Stimulated activated CD4-positive, alpha-beta T cell treated with anti-CD3 and anti-CD28 coated beads, Interleukin-4, amount 100 ng/mL, for 4 hours (primary cell): ENCODE data around the gene SENP2.
"Not testable (repeated sequence)": the region's sequence is repeated elsewhere in the genome, so short reads cannot be mapped to it uniquely, and the experiment has no call there.

ENCODE experiments used
- DNase-seq, 2 experiments: peaks; one replicate each; pipeline ENCODE4 v3.0.0-alpha.2; 2020

SENP2 gene

DNA sequence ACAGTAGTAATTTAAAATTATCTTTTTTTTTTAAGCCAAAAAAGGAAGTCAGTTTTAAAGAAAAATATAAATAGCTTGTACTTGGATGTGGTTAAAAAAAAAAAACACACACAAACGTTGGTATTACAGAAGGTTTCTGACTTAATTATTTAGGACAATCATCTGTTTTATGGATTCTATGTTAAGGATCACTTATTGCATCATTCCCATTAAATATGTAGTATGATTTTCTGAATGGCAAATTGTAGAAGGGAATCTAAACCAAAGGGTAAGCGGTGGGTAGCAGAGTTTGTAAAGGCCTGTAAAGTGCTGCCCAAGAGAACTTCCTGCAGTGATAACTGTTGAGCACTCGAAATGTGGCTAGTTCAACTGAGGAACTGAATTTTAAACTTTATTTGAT, 8.0 kb downstream of the SENP2 start:
- DNase-seq = no peak

DNA sequence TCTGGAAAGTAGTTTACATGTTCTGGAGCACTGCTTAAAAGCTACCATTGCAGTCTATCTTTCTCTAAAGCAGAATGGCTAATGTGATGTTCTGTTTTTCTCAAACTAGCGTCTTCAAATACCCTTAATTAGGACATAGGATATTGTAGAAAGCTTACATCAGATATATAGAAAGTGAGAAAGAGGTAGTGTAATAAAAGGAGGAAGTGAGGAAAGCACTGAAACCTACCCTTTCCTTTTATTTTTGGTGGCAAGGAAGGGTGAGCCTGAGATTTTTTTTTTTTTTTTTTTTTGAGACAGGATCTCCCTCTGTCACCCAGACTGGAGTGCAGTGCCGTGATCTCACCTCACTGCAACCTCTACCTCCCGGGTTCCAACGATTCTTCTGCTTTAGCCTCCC, 9.4 kb downstream of the SENP2 start:
- DNase-seq = no peak

DNA sequence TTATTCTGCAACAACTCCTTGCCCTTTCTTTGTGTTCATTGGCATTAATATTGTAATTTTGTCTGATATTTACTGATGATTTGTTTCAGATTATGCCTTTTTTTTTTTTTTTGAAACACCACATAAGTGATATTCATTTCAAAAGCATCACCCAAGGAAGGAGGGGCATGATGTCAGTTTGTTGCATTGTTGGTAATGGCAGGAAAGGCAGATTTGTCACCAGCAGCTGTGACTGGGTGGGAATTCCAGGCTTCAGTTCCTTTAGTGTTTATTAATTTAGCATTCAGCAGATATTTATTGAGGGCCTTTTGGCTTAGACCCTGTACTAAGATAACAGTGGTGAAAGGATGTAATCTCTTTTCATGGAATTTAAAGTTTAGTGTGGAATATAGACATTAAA, 19.5 kb downstream of the SENP2 start:
- no peak for DNase-seq

DNA sequence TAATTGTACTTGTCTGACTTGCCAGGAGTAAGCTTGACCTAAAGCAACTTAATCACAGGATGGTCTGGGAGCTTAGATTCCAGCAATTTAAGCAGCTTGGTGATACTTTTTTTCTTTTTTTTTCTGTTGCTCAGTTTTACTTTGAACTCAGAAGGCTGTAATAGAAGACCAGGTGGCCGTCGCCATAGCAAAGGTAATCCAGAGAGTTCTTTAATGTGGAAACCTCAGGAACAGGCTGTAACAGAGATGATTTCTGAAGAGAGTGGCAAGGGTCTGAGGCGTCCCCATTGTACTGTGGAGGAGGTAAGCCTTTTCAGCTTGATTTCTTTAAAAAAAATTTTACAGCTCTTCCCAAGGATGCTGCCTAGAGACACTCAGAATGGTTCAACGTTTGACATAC, 20.1 kb downstream of the SENP2 start:
- no peak for DNase-seq

DNA sequence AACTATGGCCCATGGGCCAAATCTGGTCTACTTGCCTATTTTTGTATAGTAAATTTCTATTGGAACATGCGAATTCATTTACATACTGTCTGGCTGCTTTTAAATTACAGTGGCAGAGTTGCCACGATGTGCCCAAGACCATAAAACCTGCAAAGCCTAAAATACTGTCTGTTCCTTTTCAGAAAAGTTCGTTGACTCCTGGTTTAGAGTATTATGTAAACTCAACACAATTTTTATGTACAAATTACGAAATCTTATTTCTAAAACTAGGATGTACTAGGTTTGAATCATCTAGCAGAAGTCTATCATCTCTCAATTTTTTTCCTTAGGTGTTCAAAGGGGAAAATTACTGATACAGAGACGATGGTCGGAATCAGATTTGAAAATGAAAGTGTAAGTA, 26.9 kb downstream of the SENP2 start:
- DNase-seq = no peak

DNA sequence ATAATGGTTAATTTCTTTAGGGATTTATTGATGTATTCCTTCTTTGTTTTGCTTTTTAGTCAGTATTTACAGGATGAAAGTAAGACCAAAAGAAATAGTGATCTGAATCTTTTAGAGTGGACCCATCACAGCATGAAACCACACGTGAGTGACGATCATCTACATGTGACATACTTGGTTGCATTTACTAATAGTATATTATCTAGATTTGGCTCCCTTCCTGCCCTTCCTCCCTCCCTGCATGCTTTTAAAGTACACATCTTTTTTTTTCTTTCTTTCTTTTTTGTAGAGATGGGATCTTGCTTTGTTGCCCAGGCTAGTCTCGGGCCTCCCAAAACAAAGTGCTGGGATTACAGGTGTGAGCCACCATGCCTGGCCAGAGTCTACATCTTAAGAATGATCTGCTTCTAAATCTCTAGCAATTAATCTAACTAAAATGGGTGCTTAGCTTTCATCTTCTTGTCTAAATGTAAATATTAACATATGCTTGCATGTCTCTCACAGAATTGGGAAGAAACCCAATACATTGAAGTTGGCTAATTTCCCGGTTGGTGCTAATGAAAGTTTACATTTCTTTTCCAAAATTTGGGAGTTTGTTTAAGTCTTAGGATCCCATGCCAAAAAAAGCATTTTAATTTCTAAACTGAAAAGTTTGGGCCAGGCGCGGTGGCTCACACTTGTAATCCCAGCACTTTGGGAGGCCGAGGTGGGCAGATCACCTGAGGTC, 38.0 kb downstream of the SENP2 start:
- no peak for DNase-seq

DNA sequence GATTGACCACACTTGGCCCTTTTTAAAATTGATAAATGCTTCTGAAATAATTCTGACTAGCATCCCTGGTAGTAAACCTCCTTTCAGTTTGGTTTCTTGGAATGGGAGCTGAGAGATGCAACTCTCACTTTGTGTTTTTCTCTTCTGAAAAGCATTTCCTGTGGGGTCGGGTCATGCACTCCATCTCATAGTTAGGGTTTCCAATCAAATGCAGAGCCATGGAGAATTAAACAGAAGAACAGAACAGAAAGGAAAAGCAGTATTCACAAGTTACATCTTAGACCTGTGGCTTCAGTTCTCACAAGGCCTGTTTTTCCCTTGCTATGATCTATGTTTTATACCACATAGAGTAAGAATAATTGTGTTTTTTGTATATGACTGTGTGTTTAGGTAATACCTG, 39.7 kb downstream of the SENP2 start:
- DNase-seq = no peak

DNA sequence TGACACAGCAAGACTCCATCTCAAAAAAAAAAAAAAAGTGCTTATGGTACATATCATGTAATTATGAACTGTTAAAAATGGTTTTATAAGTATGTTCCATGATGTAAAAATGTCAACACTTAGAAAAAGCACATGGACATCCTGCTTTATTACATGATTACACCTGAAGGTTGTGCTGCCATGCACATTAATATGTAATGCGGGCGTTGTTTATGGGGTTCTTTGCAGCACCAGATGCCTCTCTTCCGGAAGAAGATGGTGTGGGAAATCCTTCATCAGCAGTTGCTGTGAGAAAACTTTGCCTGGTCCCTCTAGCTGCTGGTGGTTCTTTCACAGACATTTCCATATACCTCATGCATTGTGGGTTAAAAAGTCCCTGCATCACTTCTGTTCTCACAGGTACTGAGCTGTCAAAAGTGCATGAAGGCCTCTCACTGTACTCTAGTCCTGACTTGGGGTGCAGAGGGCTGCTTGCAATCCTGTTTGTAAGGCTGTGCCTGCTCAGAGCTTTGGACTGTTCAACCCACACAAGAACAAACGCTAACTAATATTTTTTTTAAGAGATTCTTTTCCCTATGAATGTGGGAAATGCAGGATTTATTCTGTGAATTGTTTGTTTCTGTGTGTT, 43.6 kb downstream of the SENP2 start:
- DNase-seq = no peak

DNA sequence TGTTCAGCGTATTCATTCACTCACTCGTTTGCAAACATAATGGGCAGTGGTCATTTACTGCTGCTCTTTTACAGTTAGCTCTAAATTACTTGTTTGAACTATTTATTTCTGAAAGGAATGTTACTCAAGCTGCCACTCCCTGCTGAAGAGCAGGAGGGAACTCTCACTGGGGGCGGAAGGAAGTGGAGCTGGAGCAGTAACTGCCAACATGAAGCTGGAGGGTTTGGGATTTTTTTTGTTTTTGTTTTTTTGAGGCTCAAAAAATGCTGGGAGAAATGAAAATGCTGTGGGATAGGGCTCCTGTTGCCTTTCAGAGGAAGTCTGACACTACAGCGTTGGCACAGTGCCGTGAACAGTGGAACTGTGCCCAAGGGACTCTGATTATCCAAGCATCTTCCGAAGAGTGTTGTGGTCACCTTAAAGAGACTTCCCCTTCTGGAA, 44.1 kb downstream of the SENP2 start:
- DNase-seq = no peak

DNA sequence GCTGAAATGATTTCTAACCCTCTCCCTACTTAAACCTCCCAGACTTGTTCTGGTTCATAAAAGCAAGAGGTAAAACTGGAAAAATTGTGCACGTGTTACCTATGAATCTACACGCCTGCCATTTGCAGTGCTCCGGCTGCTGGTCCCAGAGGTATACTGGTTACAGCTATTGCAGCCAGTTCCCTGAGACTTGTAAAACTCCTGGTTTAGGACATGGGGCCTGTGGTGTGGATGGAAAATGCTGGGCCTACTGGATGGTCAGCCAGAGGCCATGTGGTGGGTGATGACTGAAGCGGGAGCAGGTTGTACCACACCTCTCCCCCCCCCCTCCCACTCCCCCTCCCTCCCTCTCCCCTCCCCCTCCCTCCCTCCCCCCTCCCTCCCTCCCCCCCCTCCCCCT, 45.0 kb downstream of the SENP2 start:
- DNase-seq = no peak

DNA sequence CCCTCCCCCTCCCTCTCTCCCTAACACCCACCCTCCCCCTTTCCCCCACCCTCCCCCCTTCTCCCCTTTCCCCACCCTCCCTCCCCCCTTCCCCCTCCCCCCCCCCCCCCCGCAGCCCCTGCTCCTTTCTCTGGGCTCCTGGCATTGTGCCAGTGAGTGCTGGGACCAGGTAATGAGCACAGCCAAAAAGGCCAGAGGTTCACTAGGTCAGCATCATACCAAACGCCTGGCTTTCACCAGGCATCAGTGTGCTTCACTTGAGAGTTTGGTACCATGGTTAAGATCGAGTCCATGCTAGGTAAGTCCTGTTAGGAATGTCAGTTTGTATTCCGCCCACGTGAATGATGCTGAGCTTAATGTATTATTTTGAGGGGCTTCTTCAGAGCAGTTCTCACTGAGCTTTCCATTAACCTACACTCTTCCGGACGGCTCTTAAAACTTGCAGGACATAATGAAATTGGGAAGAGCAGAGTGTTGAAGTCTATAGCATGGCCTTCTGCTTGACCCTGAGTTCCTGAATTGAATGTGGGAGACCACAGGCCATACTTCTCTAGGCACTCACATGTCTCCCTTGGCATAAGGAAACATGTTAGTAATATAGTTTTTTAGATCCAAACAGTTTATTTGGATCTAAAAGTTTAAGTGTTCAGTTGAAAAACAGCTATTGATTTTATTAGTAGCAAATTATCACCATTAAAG, 45.6 kb downstream of the SENP2 start:
- DNase-seq = no peak

DNA sequence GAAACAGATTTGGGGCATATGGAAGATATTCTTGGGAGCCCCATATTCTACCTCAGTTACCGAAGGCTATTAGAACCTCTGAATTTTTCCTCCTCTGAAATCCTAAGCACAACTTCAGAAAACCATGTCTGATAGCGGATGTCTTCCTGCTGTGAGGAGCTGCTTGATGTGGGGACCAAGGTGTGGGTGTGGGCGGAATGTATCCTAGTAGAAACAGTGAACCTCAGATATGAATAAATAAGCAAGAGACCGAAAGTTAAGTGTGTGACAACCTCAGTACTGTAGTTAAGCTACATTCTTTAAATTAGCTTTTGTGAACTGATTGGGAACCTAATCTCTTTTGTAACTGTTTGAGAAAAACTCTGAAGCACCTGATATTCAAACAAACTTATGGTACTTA, 46.9 kb downstream of the SENP2 start:
- no peak for DNase-seq

DNA sequence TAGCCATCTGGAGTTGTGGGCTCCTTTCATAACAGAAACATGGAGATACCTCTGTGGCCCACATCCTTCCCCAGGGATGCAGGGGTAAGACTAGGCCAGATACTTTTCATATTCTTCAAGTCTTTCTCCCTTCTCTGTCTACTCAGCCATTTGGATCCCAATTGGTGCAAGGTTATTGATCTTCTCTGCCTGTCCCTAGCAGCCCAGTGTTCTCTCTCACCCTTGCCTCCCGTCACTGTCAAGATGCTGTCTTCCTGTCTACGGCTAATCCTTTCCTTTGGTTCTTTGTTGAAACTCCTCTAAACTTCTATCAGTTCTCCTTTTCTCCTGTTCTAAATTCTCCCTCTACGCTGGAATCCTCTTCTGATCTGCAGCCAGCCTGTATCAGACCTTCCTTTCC, 51.3 kb downstream of the SENP2 start:
- DNase-seq = no peak

DNA sequence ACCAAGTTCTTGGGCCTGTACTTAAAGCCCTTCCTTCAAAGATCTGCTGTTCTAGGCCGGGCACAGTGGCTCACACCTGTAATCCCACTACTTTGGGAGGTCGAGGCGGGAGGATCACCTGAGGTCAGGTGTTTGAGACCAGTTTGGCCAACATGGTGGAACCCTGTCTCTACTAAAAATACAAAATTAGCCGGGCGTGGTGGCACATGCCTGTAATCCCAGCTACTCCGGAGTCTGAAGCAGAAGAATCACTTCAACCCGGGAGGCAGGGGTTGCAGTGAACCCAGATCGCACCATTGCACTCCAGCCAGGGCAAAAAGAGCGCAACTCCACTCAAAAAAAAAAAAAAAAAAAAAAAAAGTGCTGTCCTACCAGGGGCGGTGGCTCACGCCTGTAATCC, 52.6 kb downstream of the SENP2 start:
- DNase-seq = not testable (repeated sequence)

DNA sequence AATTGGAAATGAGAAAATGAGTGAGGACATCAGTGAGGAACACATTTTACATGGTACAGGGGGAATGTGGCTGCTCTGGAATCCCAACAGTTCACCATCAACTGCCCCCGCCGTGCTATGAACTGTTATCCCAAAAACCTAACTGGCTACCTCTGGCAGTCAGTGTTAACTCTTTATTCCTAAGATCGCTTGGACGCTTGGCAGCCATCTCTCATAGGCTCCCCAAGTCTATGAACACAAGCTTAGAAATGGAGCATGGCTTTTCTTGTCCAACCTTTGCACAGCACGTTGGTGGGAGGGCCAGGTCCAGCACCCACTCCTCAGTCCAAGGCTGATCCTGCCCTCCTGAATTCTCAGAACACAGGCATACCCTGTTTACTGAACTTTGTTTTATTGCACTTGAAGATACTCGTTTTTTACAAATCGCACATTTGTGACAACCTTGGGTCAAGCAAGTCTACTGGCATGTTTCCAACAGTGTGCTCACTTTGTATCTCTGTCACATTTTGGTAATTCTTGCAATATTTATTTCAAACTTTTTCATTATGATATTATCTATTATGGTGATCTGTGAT, 53.6 kb downstream of the SENP2 start:
- DNase-seq = no peak

DNA sequence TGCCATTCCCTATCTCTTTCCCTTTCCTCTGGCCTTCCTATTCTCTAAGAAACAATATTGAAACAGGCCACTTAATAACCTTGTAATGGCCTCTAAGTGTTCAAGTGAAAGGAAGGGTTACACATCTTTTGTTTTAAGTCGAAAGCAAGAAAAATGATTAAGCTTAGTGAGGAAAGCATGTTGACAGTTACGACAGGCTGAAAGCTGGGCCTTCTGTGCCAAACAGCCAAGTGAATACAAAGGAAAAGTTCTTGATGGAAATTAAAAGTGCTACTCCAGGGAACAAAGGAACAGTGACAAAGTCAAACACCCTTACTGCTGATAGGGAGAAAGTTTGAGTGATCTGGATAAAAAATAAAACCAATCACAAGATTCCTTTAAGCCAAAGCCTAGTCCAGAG, 54.2 kb downstream of the SENP2 start:
- DNase-seq = no peak

DNA sequence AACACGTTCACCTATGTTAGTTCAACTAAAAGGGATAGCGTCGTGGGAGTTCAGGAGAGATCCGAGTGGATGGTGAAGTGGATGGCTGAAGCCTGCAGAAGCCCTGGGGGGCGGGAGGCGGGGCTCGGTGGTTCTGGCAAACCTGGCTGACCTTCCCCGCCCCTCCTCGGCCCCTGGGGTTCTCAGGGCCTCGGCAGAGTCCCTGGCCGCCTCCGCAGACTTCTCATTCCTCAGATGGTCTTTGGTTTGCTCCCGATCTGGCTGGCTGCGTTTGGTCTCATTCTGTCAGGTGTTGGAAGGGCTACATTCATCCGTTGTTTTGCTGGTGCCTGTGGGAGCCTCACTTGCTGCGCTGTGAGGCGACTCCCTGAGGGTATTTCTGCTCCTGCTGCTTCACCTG, 59.1 kb downstream of the SENP2 start:
- DNase-seq = not testable (repeated sequence)

DNA sequence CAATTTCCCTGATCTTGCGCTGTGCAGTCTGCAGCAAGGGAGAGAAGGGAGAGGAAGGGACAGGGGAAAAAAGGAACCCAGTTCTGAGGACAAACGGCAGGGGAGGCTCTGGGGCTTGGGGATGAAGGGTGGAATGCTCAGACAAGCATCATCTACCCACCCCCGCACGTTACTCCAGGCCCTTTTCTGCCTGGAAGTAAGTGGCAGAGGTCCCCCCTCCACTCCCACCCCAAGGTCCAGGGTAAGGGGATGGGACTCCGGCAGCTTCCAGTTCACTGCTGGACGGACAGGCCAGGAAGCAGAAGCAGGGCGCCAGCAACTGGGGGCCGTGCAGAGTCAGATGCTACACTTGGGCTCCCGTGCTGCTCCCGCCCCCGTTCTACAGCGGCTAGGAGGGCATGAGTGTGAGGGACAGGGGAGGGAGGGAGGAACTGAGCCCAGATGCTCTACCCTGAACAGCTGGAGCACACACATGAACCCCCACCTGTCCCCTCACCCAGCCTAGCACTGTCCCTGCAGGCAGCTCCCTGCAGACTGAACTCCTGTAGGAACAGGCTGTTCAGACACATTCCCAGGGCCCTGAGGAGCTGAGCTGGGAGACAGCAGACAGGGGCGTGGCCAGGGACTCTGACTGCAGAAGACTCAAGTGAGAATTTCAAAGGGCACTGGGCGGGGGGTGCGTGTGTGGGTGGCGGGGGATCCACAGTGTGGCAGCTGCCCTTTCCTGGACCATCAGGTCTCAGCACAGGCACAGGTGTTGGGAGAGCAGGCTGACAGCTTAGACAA, 59.7 kb downstream of the SENP2 start:
- DNase-seq = no peak

DNA sequence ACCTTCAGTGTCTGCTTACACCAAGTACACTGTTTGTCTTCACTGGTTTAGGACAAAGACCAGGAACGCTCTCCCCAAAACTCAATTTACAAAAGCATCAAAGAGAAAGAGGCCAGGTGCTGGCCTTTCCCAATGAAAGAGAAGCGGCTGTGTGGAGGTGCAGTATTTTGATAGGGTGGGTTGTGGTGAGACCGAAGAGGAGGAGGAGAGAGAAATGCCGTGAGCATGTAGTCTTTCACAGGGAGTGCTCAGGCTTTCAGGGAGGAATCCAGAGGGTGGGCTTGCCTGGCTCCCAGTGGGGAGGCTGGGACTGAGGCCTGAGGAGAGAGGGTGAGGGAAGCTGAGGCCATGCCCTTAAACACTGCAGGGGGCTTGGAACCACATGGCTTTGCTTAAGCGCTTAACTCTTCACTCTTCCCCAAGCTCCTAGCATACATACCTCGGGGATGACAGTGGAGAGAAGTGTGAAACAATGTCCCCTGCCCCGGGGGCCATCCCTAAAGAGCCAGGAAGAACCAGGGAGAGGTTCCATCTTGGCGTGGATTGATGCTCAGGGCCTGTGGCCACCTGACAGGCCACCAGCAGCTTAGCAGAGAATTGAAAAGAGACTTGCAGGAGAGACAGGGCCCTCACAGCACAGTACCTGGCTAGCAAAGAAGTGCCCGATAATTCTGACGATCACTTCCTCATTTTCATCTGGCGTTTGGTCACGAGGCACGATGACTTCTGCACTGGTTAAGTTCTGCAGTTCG, 60.5 kb downstream of the SENP2 start:
- DNase-seq = no peak

DNA sequence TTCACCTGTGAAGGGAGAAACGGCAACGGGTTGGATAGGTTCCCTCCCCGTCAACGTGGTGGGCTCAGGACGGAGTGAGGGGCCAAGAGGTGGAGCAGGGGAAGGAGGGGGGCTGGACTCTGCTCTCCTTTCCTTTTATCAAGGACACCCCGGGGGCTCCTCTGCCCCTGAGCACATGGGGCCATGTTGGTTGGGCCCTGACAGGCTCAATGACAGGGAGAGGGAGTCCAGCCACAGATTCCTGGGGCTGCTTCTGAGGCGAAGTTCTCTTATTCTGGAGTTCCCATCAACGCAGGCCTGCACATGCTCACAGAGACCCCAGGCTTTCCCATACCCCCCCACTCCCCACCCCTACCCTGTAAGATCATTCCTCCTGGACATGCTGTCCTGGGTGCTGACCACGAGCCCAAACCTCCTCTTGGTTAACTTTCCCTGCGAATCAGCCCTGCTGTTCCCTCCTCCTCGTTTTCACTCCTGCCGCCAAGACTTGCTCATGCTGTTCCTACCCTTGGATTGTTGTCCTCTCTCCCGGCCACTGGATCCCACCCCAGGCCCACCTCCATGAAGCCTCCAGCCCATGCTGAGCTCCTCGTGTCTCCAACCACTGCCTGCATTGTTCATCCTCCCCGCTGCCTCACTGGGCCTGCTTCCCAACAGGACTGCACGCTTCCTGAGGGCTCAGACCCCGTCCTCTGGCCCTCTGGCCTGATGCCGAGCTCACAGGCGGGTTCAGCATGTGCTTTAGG, 61.2 kb downstream of the SENP2 start:
- DNase-seq = no peak

DNA sequence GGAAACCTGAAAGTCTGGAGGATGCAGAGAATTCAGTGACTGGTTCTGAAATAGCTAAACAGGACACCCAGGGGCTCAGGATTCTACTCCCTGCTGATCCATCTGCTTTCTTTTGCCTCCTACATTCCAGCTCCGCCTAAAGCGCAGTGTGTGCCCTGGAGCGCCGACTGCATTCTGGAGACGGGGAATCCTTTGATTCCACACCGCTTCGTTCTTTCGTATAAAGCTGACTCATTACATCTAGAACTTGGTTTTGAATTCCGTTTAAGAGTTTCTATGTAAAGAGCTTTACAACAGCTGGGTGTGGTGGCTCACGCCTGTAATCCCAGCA, 61.8 kb downstream of the SENP2 start:
- DNase-seq = no peak

DNA sequence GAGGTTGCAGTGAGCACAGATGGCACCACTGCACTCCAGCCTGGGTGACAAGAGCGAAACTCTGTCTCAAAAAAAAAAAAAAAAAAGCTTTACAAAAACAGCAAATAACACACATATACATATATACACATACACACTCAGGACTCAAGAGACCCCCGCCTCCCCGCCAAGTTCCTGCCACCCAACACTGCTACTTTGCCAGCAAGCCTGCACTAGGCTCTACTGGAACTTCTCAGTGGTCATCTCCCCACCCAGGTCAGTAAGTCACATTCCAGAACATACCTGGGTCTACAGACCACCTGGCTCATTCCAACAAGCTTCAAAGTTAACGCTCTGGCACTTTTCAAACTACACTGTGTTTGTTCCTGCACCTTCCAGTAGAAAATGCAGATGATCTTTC, 62.3 kb downstream of the SENP2 start:
- no peak for DNase-seq
